K562 (cell line): ENCODE measurements around the gene KRT81. TPM values are rescaled to one million over a fixed set of nuclear protein-coding genes. Genes with fewer than 3 reads are reported as not detected.

Source experiments
- ATAC-seq: fragments of 200-7000 bp; cut with Tn5 transposase; 3 replicates; pipeline ENCODE4 v1.9.1; 2020; ENCODE audit warnings: moderate library complexity
- BruUV-seq: library from RNA; stranded (reverse); fragments of 400-500 nt; replicated peaks from 2 replicates; lab custom pipeline; 2021; lab: Mats Ljungman, UMichigan
- CTCF ChIA-PET: fragments of 300-600 bp; formaldehyde crosslinking; extraction: SDS; loops from one replicate; lab custom pipeline; 2021; ENCODE audit warnings: low intra/inter-chr PET ratio; lab: Yijun Ruan, JAX
- POLR2A ChIA-PET: fragments of 300-600, 350-650 bp; sonication (Branson Sonifier 250); formaldehyde crosslinking; extraction: SDS; loops from one replicate; lab custom pipeline; 2021; ENCODE audit warnings: antibody characterized with exemption, inconsistent platforms; lab: Yijun Ruan, JAX
- DNase-seq, 4 experiments: peaks; one replicate each; pipeline versions ENCODE4 v3.0.0 to v3.0.0-alpha.2; 2011 to 2018; ENCODE audit warnings: low spot score in 3 of 4, mixed read lengths in 3 of 4; ENCODE audit errors: extremely low read depth in 1 of 4
- FAIRE-seq: peaks from 2 replicates; lab custom pipeline; 2011; peaks lifted over from hg19 to GRCh38; lab: Jason Lieb, UNC
- H2AFZ ChIP-seq: 2 replicates; pipeline ENCODE4 v1.6.0; 2011; ENCODE audit warnings: low read depth, low read length, control low read depth, inconsistent platforms
- H3K27ac ChIP-seq: fragments of 200-600 bp; 3 replicates; pipeline ENCODE4 v1.8.0; 2011; ENCODE audit warnings: low read depth, mild to moderate bottlenecking, control low read depth, inconsistent platforms, low read length, moderate library complexity, mixed read lengths; ENCODE audit errors: extremely low read depth
- H3K27me3 ChIP-seq, 2 experiments: fragments of 300-600 bp in 1 of 2; 2 replicates in 1 of 2; 3 replicates in 1 of 2; pipeline versions ENCODE4 v1.6.0 to v1.8.0; 2011; ENCODE audit warnings: inconsistent platforms in 2 of 2, low read length in 2 of 2, mild to moderate bottlenecking in 1 of 2, mixed read lengths in 1 of 2, moderate library complexity in 1 of 2; ENCODE audit not compliant: control insufficient read depth in 2 of 2, insufficient read depth in 2 of 2
- H3K36me3 ChIP-seq: fragments of 300-600 bp; 3 replicates; pipeline ENCODE4 v1.8.0; 2011; ENCODE audit warnings: mild to moderate bottlenecking, low read length, inconsistent platforms; ENCODE audit not compliant: control insufficient read depth, insufficient read depth
- H3K4me1 ChIP-seq, 2 experiments: fragments of 200-600 bp in 1 of 2; replicated peaks in 1 of 2; 2 replicates in 1 of 2; 3 replicates in 1 of 2; pipeline versions ENCODE4 v1.5.1 to v1.8.0; 2011; ENCODE audit warnings: inconsistent platforms in 2 of 2, low read length in 2 of 2, mild to moderate bottlenecking in 1 of 2, mixed read lengths in 1 of 2, moderate library complexity in 1 of 2; ENCODE audit not compliant: control insufficient read depth in 2 of 2, insufficient read depth in 2 of 2
- H3K4me2 ChIP-seq: 2 replicates; pipeline ENCODE4 v1.6.1; 2011; ENCODE audit warnings: low read length, control low read depth, inconsistent platforms, mixed read lengths; ENCODE audit not compliant: insufficient read depth
- H3K4me3 ChIP-seq: fragments of 200-600 bp; sonication (generic), shearing (Covaris generic); 2 replicates; pipeline ENCODE4 v1.5.1; 2016; ENCODE audit warnings: control low read depth, inconsistent platforms
- H3K79me2 ChIP-seq: fragments of 200-600 bp; 3 replicates; pipeline ENCODE4 v1.8.0; 2011; ENCODE audit warnings: low read length, inconsistent platforms; ENCODE audit not compliant: control insufficient read depth, insufficient read depth
- H3K9ac ChIP-seq, 2 experiments: 2 replicates each; pipeline versions ENCODE4 v1.6.0 to v1.6.1; 2011; ENCODE audit warnings: low read depth in 2 of 2, low read length in 2 of 2, control low read depth in 1 of 2, inconsistent platforms in 1 of 2, mild to moderate bottlenecking in 1 of 2, mixed read lengths in 1 of 2; ENCODE audit not compliant: insufficient read depth in 1 of 2
- H3K9me1 ChIP-seq: one replicate; pipeline ENCODE4 v1.6.0; 2011; ENCODE audit warnings: inconsistent platforms, mild to moderate bottlenecking, low read length, moderate library complexity; ENCODE audit not compliant: control insufficient read depth, insufficient read depth
- H3K9me3 ChIP-seq: replicated peaks from 2 replicates; pipeline ENCODE4 v1.5.1; 2011; ENCODE audit warnings: low read depth, low read length, inconsistent platforms; ENCODE audit not compliant: control insufficient read depth, insufficient read depth
- H4K20me1 ChIP-seq: replicated peaks from 2 replicates; pipeline ENCODE4 v1.6.1; 2011; ENCODE audit warnings: low read length, inconsistent platforms, mixed read lengths; ENCODE audit not compliant: control insufficient read depth, insufficient read depth
- C11orf30 ChIP-seq: fragments of 450-650 bp; IDR thresholded peaks from 2 replicates; pipeline ENCODE4 v1.6.1; 2016; ENCODE audit warnings: low read depth, mild to moderate bottlenecking
- ETS2 ChIP-seq: IDR thresholded peaks from 2 replicates; pipeline ENCODE4 v1.6.1; 2016; ENCODE audit warnings: borderline replicate concordance, missing genetic modification characterization, mild to moderate bottlenecking, moderate library complexity, missing compliant biosample characterization; ENCODE audit not compliant: poor library complexity, severe bottlenecking
- HMG20A ChIP-seq: fragments of 450-650 bp; formaldehyde crosslinking; conservative IDR thresholded peaks from 2 replicates; pipeline ENCODE4 v1.4.0; 2020; ENCODE audit warnings: mild to moderate bottlenecking, mixed read lengths
- KLF10 ChIP-seq: fragments of 250-450 bp; sonication (Bioruptor Pico); IDR thresholded peaks from 2 replicates; pipeline ENCODE4 v1.6.1; 2021; ENCODE audit warnings: matching md5 sums
- MAFF ChIP-seq: IDR thresholded peaks from 2 replicates; pipeline ENCODE4 v1.6.1; 2012; ENCODE audit warnings: low read length, improper control_type of control experiment
- MAFK ChIP-seq: IDR thresholded peaks from 2 replicates; pipeline ENCODE4 v1.6.1; 2011; ENCODE audit warnings: low read length, improper control_type of control experiment
- NELFE ChIP-seq: IDR thresholded peaks from 2 replicates; pipeline ENCODE4 v1.6.1; 2011; ENCODE audit warnings: mild to moderate bottlenecking; ENCODE audit not compliant: insufficient read depth, insufficient read length
- RFX5 ChIP-seq: IDR thresholded peaks from 2 replicates; pipeline ENCODE4 v1.6.1; 2011; ENCODE audit warnings: low read depth, mild to moderate bottlenecking, improper control_type of control experiment, low read length
- SMAD3 ChIP-seq: fragments of 450-650 bp; formaldehyde crosslinking; conservative IDR thresholded peaks from 2 replicates; pipeline ENCODE4 v1.4.0; 2020; ENCODE audit warnings: mild to moderate bottlenecking
- SRSF7 ChIP-seq: fragments of 200-400 bp; formaldehyde crosslinking; optimal IDR thresholded peaks from 2 replicates; pipeline ENCODE3; 2017; ENCODE audit warnings: mild to moderate bottlenecking, low read depth, low read length
- ZFP30 ChIP-seq: fragments of 250-450 bp; sonication (Bioruptor Pico); IDR thresholded peaks from 2 replicates; pipeline ENCODE4 v1.8.0; 2022; ENCODE audit warnings: moderate library complexity, mild to moderate bottlenecking, inconsistent platforms, borderline replicate concordance
- ZNF316 ChIP-seq: fragments of 450-650 bp; IDR thresholded peaks from 2 replicates; pipeline ENCODE4 v1.6.1; 2016
- WGBS: fragments of 100-300 bp; shearing (Covaris generic); methylation state at CpG from one replicate; pipeline ENCODE4 v1.1.6; 2016; ENCODE audit warnings: low coverage, mixed read lengths; ENCODE audit not compliant: insufficient coverage; ENCODE audit errors: missing lambda C conversion rate; 5-methylcytosine and 5-hydroxymethylcytosine counted together
- in situ Hi-C: fragments of 300-500 bp; cut with MboI; formaldehyde crosslinking; loops from 4 replicates; pipeline ENCODE4 v1.15.0; 2018; ENCODE audit warnings: inconsistent platforms, mixed read lengths
- intact Hi-C: fragments of 100-400 bp; cut with micrococcal nuclease; formaldehyde crosslinking; loops from 2 replicates; pipeline ENCODE4 v1.14.2; 2022
- polyA plus RNA-seq, 8 experiments: library from polyadenylated mRNA; depleted of rRNA in 4 of 8; stranded (reverse) in 5 of 8; unstranded in 3 of 8; fragments of >200 nt; fragmentation: Nextera tagmentation in 2 of 8; fragmentation: Illumina TruSeq in 1 of 8; extraction: Ambion mirVana in 2 of 8; extraction: Trizol in 1 of 8; gene quantifications; 2 replicates each; pipeline versions ENCODE4 v1.2.1 to v1.2.3, GENCODE V29; 2011 to 2014; ENCODE audit warnings: inconsistent platforms in 1 of 8, missing spikeins in 1 of 8
- total RNA-seq, 7 experiments: library from RNA; depleted of rRNA in 6 of 7; stranded (reverse); fragments of >200 nt in 6 of 7; fragmentation: Illumina TruSeq in 2 of 7; extraction: Trizol in 2 of 7; gene quantifications; 2 replicates each; pipeline versions ENCODE4 v1.2.1 to v1.2.3, GENCODE V29; 2011 to 2021; ENCODE audit warnings: low replicate concordance in 1 of 7
- TF ChIP-seq, protein P1 (sequence below): fragments of 250-450 bp; sonication (Bioruptor Pico); IDR thresholded peaks from 2 replicates; pipeline ENCODE4 v1.5.0; 2020; ENCODE audit warnings: mild to moderate bottlenecking, borderline replicate concordance
- TF ChIP-seq, protein P2 (sequence below): sonication (generic); formaldehyde crosslinking; IDR thresholded peaks from 2 replicates; pipeline ENCODE4 v1.8.1; 2023; ENCODE audit warnings: mild to moderate bottlenecking, missing genetic modification reagents

KRT81 gene
- total and polyA plus RNA-seq, 9 of the 15 experiments (the other 6 are each of a cell fraction or from before 2014, with no cell fraction given): 0.27 TPM; not detected in 8

DNA sequence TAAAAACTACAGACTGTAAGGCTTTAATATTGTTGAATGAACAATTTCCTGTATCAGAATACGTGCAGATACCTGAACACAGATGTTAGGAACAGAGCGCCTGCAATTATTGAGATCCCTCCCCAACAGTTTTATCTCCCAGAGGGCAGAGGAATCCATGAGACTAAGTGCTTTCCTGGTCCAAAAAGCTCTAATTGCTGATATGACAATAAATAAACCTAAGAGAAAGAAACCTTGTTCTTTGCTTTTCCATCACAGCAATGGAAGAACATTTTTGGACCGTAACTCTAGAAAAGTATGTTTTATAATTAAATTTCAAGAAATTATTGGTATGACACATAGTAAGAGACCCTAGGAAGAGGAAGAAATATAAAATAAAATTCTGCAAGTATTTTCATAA is 42.9 kb upstream of the KRT81 start:
- Histone ChIP-seq H3K4me2 (no peak overlapping the region), H3K27ac (no peak overlapping the region), H3K27me3 (peaks cover 0 to 5% of the 10 kb centered on the region in 2 experiments; a peak in 1 of 5 replicates), H3K9me3 (no peaks in the 10 kb centered on the region), H4K20me1 (no peaks in the 10 kb centered on the region), H3K9ac (no peak overlapping the region), H2AFZ (no peak overlapping the region), H3K36me3 (no peaks in the 10 kb centered on the region), H3K4me1 (no peaks in the 10 kb centered on the region), H3K4me3 (no peak overlapping the region), H3K9me1 (no peaks in the 10 kb centered on the region), H3K79me2 (no peaks in the 10 kb centered on the region)
- DNase-seq (no peak), FAIRE-seq (no peak)
- POLR2A ChIA-PET: no interaction called here
- intact Hi-C loops (no loop called here), in situ Hi-C loops (no loop called here)
- no TSS peak for BruUV-seq
- TF ChIP-seq SMAD3 (CRISPR knock-in tag) (no peak), MAFF (peak; percentile 54), ZNF316 (peak; percentile 68), SRSF7 (no peak), MAFK (peak; percentile 60), C11orf30 (peak; percentile 51)
- TF ChIP-seq, all 486 proteins: peak for 4
- ATAC-seq: no peak
- CTCF ChIA-PET: no interaction called here
- WGBS: 6% methylated on average over 3 of the region's 3 CpGs

DNA sequence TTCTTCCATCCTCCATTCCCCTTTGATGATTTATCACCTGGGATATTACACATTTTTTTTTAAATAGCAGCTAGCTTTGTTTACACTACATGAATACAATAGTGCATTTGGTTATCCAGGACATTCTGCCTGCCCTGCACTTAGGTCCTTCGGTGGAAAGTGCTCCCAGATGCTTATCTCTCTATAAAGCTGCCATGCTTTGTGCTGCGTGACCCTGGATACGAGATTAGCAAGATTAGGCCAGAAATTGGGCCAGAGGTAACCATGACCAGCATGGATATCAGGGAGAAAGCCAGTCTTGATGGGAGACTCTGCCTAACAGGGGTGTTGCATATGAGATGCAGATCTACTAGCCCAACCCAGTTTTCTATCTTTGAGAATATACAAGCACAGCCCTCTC is 42.0 kb upstream of the KRT81 start:
- POLR2A ChIA-PET: no interaction called here
- no peak for FAIRE-seq
- intact Hi-C loops (no loop called here), in situ Hi-C loops (no loop called here)
- H2AFZ ChIP-seq: no peak overlapping the region
- no peaks in the 10 kb centered on the region for H3K79me2 ChIP-seq
- H4K20me1 ChIP-seq: no peaks in the 10 kb centered on the region
- H3K9ac ChIP-seq: no peak overlapping the region
- H3K27ac ChIP-seq: no peak overlapping the region
- DNase-seq: no peak
- H3K9me1 ChIP-seq: no peaks in the 10 kb centered on the region
- H3K4me1 ChIP-seq: no peaks in the 10 kb centered on the region
- 0% methylated on average over 3 of the region's 3 CpGs for WGBS
- CTCF ChIA-PET: no interaction called here
- no TSS peak for BruUV-seq
- no peaks in the 10 kb centered on the region for H3K36me3 ChIP-seq
- H3K27me3 ChIP-seq: peaks cover 0 to 1% of the 10 kb centered on the region in 2 experiments; a peak in 1 of 5 replicates
- no peaks in the 10 kb centered on the region for H3K9me3 ChIP-seq
- no peak for ATAC-seq
- no peak overlapping the region for H3K4me3 ChIP-seq
- no peak overlapping the region for H3K4me2 ChIP-seq
- TF ChIP-seq KLF10 (CRISPR knock-in tag): no peak
- no peak for TF ChIP-seq RFX5
- TF ChIP-seq, protein P1, sequence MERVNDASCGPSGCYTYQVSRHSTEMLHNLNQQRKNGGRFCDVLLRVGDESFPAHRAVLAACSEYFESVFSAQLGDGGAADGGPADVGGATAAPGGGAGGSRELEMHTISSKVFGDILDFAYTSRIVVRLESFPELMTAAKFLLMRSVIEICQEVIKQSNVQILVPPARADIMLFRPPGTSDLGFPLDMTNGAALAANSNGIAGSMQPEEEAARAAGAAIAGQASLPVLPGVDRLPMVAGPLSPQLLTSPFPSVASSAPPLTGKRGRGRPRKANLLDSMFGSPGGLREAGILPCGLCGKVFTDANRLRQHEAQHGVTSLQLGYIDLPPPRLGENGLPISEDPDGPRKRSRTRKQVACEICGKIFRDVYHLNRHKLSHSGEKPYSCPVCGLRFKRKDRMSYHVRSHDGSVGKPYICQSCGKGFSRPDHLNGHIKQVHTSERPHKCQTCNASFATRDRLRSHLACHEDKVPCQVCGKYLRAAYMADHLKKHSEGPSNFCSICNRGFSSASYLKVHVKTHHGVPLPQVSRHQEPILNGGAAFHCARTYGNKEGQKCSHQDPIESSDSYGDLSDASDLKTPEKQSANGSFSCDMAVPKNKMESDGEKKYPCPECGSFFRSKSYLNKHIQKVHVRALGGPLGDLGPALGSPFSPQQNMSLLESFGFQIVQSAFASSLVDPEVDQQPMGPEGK (CRISPR knock-in tag): no peak
- no peak for TF ChIP-seq MAFK
- TF ChIP-seq ETS2 (tag): no peak
- no peak for TF ChIP-seq NELFE
- TF ChIP-seq ZFP30 (CRISPR knock-in tag): no peak
- no peak for TF ChIP-seq HMG20A
- TF ChIP-seq, protein P2, sequence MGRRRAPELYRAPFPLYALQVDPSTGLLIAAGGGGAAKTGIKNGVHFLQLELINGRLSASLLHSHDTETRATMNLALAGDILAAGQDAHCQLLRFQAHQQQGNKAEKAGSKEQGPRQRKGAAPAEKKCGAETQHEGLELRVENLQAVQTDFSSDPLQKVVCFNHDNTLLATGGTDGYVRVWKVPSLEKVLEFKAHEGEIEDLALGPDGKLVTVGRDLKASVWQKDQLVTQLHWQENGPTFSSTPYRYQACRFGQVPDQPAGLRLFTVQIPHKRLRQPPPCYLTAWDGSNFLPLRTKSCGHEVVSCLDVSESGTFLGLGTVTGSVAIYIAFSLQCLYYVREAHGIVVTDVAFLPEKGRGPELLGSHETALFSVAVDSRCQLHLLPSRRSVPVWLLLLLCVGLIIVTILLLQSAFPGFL (CRISPR knock-in tag): no peak
